OCI-LY7 (cell line): ENCODE results near the gene COL25A1. TPM values are rescaled to one million over a fixed set of nuclear protein-coding genes. Genes with fewer than 3 reads are reported as not detected.

ENCODE experiments used
- BruUV-seq: library from RNA; stranded (reverse); fragments of 400-500 nt; replicated peaks from 2 replicates; lab custom pipeline; 2021; lab: Mats Ljungman, UMichigan
- CTCF ChIA-PET: fragments of 300-600 bp; sonication (Branson Sonifier 250); formaldehyde crosslinking; loops from one replicate; lab custom pipeline; 2022; ENCODE audit warnings: antibody characterized with exemption; ENCODE audit not compliant: unreplicated experiment; lab: Charles Lee
- POLR2A ChIA-PET: fragments of 300-600 bp; sonication (Branson Sonifier 250); formaldehyde crosslinking; loops from one replicate; lab custom pipeline; 2022; ENCODE audit warnings: antibody characterized with exemption; lab: Charles Lee
- DNase-seq: peaks from one replicate; pipeline ENCODE4 v3.0.0-alpha.2; 2015; ENCODE audit warnings: low spot score
- H2AFZ ChIP-seq: fragments of 200-600 bp; sonication (generic), shearing (Covaris generic); 2 replicates; pipeline ENCODE4 v1.6.1; 2014; ENCODE audit warnings: mild to moderate bottlenecking, antibody characterized with exemption, low read length, moderate library complexity
- H3K27ac ChIP-seq: fragments of 200-600 bp; sonication (generic); 2 replicates; pipeline ENCODE4 v1.5.1; 2014; ENCODE audit warnings: mixed run types, low read depth, mild to moderate bottlenecking, moderate library complexity, low read length, inconsistent platforms; ENCODE audit not compliant: poor library complexity, severe bottlenecking
- H3K36me3 ChIP-seq: fragments of 200-600 bp; sonication (generic); 2 replicates; pipeline ENCODE4 v1.6.1; 2014; ENCODE audit warnings: mild to moderate bottlenecking, antibody characterized with exemption, low read length, moderate library complexity, mixed read lengths; ENCODE audit not compliant: insufficient read depth
- H3K4me1 ChIP-seq: fragments of 200-600 bp; sonication (generic); 2 replicates; pipeline ENCODE4 v1.5.1; 2014; ENCODE audit warnings: mild to moderate bottlenecking, low read length; ENCODE audit not compliant: insufficient read depth, poor library complexity, severe bottlenecking
- H3K4me2 ChIP-seq: fragments of 200-600 bp; sonication (generic); 2 replicates; pipeline ENCODE4 v1.6.1; 2014; ENCODE audit warnings: mild to moderate bottlenecking, low read length
- H3K4me3 ChIP-seq: fragments of 200-600 bp; sonication (generic); 2 replicates; pipeline ENCODE4 v1.5.1; 2014; ENCODE audit warnings: mild to moderate bottlenecking, low read depth, low read length; ENCODE audit not compliant: poor library complexity, severe bottlenecking
- H3K79me2 ChIP-seq: fragments of 200-600 bp; sonication (generic); 2 replicates; pipeline ENCODE4 v1.6.1; 2016; ENCODE audit warnings: low read depth, mild to moderate bottlenecking, low read length, moderate library complexity, mixed read lengths; ENCODE audit not compliant: insufficient read depth
- H3K9me2 ChIP-seq: fragments of 200-600 bp; sonication (generic); 2 replicates; pipeline ENCODE4 v1.6.1; 2016; ENCODE audit warnings: mild to moderate bottlenecking, low read length, mixed read lengths; ENCODE audit not compliant: insufficient read depth
- H3K9me3 ChIP-seq: fragments of 200-600 bp; sonication (generic); 2 replicates; pipeline ENCODE4 v1.6.1; 2014; ENCODE audit warnings: mild to moderate bottlenecking, mixed run types, low read length, mixed read lengths
- H4K20me1 ChIP-seq: fragments of 200-600 bp; sonication (generic); 2 replicates; pipeline ENCODE4 v1.6.1; 2014; ENCODE audit warnings: mild to moderate bottlenecking, antibody characterized with exemption, low read length, moderate library complexity, mixed read lengths; ENCODE audit not compliant: insufficient read depth
- CTCF ChIP-seq: fragments of 200-600 bp; sonication (generic); conservative IDR thresholded peaks from 2 replicates; pipeline ENCODE4 v1.5.1; 2014; ENCODE audit warnings: mild to moderate bottlenecking, antibody characterized with exemption, low read length, moderate library complexity, mixed read lengths
- EZH2phosphoT487 ChIP-seq: fragments of 200-600 bp; sonication (generic); IDR thresholded peaks from 2 replicates; pipeline ENCODE4 v1.6.1; 2018; ENCODE audit warnings: low read depth, borderline replicate concordance, mild to moderate bottlenecking, mixed run types, antibody characterized with exemption, low read length, moderate library complexity, mixed read lengths
- intact Hi-C: fragments of 100-400 bp; cut with micrococcal nuclease; formaldehyde crosslinking; loops from one replicate; pipeline ENCODE4 v1.10.0; 2022; ENCODE audit not compliant: unreplicated experiment
- total RNA-seq, 2 experiments: library from RNA; depleted of rRNA in 1 of 2; stranded (reverse); fragments of >200 nt in 1 of 2; shearing (Covaris generic) in 1 of 2; gene quantifications; 2 replicates each; pipeline ENCODE4 v1.2.3, GENCODE V29; 2014 to 2022

COL25A1 gene
- total RNA-seq, 2 experiments from 2014 or later, result not detected

GRCh38 chr4:109211671-109212070 lies 90.8 kb downstream of the COL25A1 start:
- H3K36me3 ChIP-seq, result no peaks in the 10 kb centered on the region
- intact Hi-C loops, result no loop called here
- TF ChIP-seq EZH2phosphoT487 (no peak), CTCF (no peak)
- no peaks in the 10 kb centered on the region for H3K4me1 ChIP-seq
- no peaks in the 10 kb centered on the region for H4K20me1 ChIP-seq
- no peaks in the 10 kb centered on the region for H3K9me3 ChIP-seq
- CTCF ChIA-PET, result no interaction called here
- POLR2A ChIA-PET, result interaction anchor here (0.7 kb wide), 1 partner anchor 96 kb away, joined by 3 read pairs; no protein-coding TSS in a partner anchor
- no peaks in the 10 kb centered on the region for H3K9me2 ChIP-seq
- H2AFZ ChIP-seq, result no peak overlapping the region
- DNase-seq, result no peak
- no TSS peak for BruUV-seq
- no peak overlapping the region for H3K27ac ChIP-seq
- no peak overlapping the region for H3K4me3 ChIP-seq
- no peak overlapping the region for H3K4me2 ChIP-seq
- H3K79me2 ChIP-seq, result no peaks in the 10 kb centered on the region

- DNase-seq, result no peak
- Histone ChIP-seq H3K36me3 (no peaks in the 10 kb centered on the region), H4K20me1 (no peaks in the 10 kb centered on the region), H2AFZ (no peak overlapping the region), H3K4me3 (no peak overlapping the region), H3K4me1 (no peaks in the 10 kb centered on the region), H3K79me2 (no peaks in the 10 kb centered on the region), H3K4me2 (no peak overlapping the region), H3K9me3 (no peaks in the 10 kb centered on the region), H3K27ac (no peak overlapping the region), H3K9me2 (no peaks in the 10 kb centered on the region)
- POLR2A ChIA-PET, result interaction anchor here (0.8 kb wide), 1 partner anchor 24 kb away, joined by 3 read pairs; no protein-coding TSS in a partner anchor
- TF ChIP-seq CTCF (no peak), EZH2phosphoT487 (no peak)
- CTCF ChIA-PET, result no interaction called here
- intact Hi-C loops, result no loop called here
- BruUV-seq, result no TSS peak
These were observed 92.8 kb downstream of the COL25A1 start for GRCh38 chr4:109209647-109210046.

GRCh38 chr4:109207898-109208297 lies 94.6 kb downstream of the COL25A1 start:
- ChIA-PET CTCF (no interaction called here), POLR2A (interaction anchor here (0.5 to 1.2 kb wide), 2 partner anchors 9 to 1238 kb away, joined by 3 to 5 read pairs; no protein-coding TSS in a partner anchor)
- no peak overlapping the region for H3K4me2 ChIP-seq
- H3K79me2 ChIP-seq, result no peaks in the 10 kb centered on the region
- no peak overlapping the region for H3K27ac ChIP-seq
- H3K36me3 ChIP-seq, result no peaks in the 10 kb centered on the region
- no TSS peak for BruUV-seq
- no peak overlapping the region for H3K4me3 ChIP-seq
- H3K9me2 ChIP-seq, result no peaks in the 10 kb centered on the region
- no peaks in the 10 kb centered on the region for H4K20me1 ChIP-seq
- H2AFZ ChIP-seq, result no peak overlapping the region
- no peaks in the 10 kb centered on the region for H3K4me1 ChIP-seq
- intact Hi-C loops, result no loop called here
- no peak for DNase-seq
- no peaks in the 10 kb centered on the region for H3K9me3 ChIP-seq
- TF ChIP-seq EZH2phosphoT487, result no peak
- no peak for TF ChIP-seq CTCF
